Astrocyte (in vitro differentiated cells and primary cell): Measurements from ENCODE around the gene DPPA5. TPM values are rescaled to one million over a fixed set of nuclear protein-coding genes. Genes with fewer than 3 reads are reported as not detected.

Experiments
- DNase-seq: peaks from one replicate; pipeline ENCODE4 v3.0.0-alpha.2; 2010; ENCODE audit warnings: low read depth
- FAIRE-seq: peaks from 2 replicates; lab custom pipeline; 2011; peaks lifted over from hg19 to GRCh38; lab: Jason Lieb, UNC
- H2AFZ ChIP-seq: 2 replicates; pipeline ENCODE4 v1.6.0; 2012; ENCODE audit warnings: low read depth, low read length, inconsistent platforms
- H3K27ac ChIP-seq: 2 replicates; pipeline ENCODE4 v1.5.1; 2011; ENCODE audit warnings: low read depth, low read length, inconsistent platforms
- H3K27me3 ChIP-seq: 2 replicates; pipeline ENCODE4 v1.6.0; 2011; ENCODE audit warnings: low read length, inconsistent platforms; ENCODE audit not compliant: insufficient read depth
- H3K36me3 ChIP-seq: 2 replicates; pipeline ENCODE4 v1.5.1; 2011; ENCODE audit warnings: low read length, inconsistent platforms; ENCODE audit not compliant: insufficient read depth
- H3K4me1 ChIP-seq: 2 replicates; pipeline ENCODE4 v1.5.1; 2011; ENCODE audit warnings: low read length, inconsistent platforms; ENCODE audit not compliant: insufficient read depth
- H3K4me2 ChIP-seq: 2 replicates; pipeline ENCODE4 v1.6.0; 2012; ENCODE audit warnings: low read length, inconsistent platforms
- H3K4me3 ChIP-seq: 2 replicates; pipeline ENCODE4 v1.5.1; 2011; ENCODE audit warnings: low read depth, mild to moderate bottlenecking, low read length, inconsistent platforms; ENCODE audit not compliant: insufficient read depth
- H3K79me2 ChIP-seq: 2 replicates; pipeline ENCODE4 v1.6.0; 2012; ENCODE audit warnings: mild to moderate bottlenecking, low read length, inconsistent platforms; ENCODE audit not compliant: insufficient read depth
- H3K9ac ChIP-seq: 2 replicates; pipeline ENCODE4 v1.6.0; 2012; ENCODE audit warnings: mild to moderate bottlenecking, low read length, inconsistent platforms
- H3K9me3 ChIP-seq: 2 replicates; pipeline ENCODE4 v1.5.1; 2012; ENCODE audit warnings: low read depth, mild to moderate bottlenecking, low read length, inconsistent platforms; ENCODE audit not compliant: insufficient read depth
- H4K20me1 ChIP-seq: 2 replicates; pipeline ENCODE4 v1.6.0; 2012; ENCODE audit warnings: low read length, inconsistent platforms; ENCODE audit not compliant: insufficient read depth
- H3K27ac Mint-ChIP-seq: one replicate; pipeline ENCODE4 v1.8.0; 2021; ENCODE audit warnings: mild to moderate bottlenecking, mixed read lengths; ENCODE audit not compliant: unreplicated experiment
- H3K27me3 Mint-ChIP-seq: one replicate; pipeline ENCODE4 v1.8.0; 2021; ENCODE audit warnings: low read depth, mixed read lengths; ENCODE audit not compliant: unreplicated experiment
- H3K36me3 Mint-ChIP-seq: one replicate; pipeline ENCODE4 v1.8.0; 2021; ENCODE audit warnings: low read depth, mixed read lengths; ENCODE audit not compliant: unreplicated experiment
- H3K4me1 Mint-ChIP-seq: one replicate; pipeline ENCODE4 v1.8.0; 2021; ENCODE audit warnings: low read depth, mixed read lengths; ENCODE audit not compliant: unreplicated experiment
- H3K4me3 Mint-ChIP-seq: one replicate; pipeline ENCODE4 v1.8.0; 2021; ENCODE audit warnings: mild to moderate bottlenecking, moderate library complexity, mixed read lengths; ENCODE audit not compliant: unreplicated experiment
- H3K9me3 Mint-ChIP-seq: one replicate; pipeline ENCODE4 v1.8.0; 2021; ENCODE audit warnings: mild to moderate bottlenecking, mixed read lengths; ENCODE audit not compliant: unreplicated experiment
- CTCF ChIP-seq: IDR thresholded peaks from 2 replicates; pipeline ENCODE4 v1.5.1; 2011; ENCODE audit warnings: low read depth, mild to moderate bottlenecking, inconsistent platforms, low read length, moderate library complexity; ENCODE audit not compliant: insufficient read depth
- EZH2 ChIP-seq: IDR thresholded peaks from 2 replicates; pipeline ENCODE4 v1.6.1; 2012; ENCODE audit warnings: mild to moderate bottlenecking, low read length, inconsistent platforms; ENCODE audit not compliant: insufficient read depth
- total RNA-seq: library from RNA; stranded (reverse); gene quantifications from 2 replicates; pipeline ENCODE4 v1.2.1, GENCODE V29; 2021

Gene DPPA5
- total RNA-seq, 1 donor from 2014 or later = not detected

DNA sequence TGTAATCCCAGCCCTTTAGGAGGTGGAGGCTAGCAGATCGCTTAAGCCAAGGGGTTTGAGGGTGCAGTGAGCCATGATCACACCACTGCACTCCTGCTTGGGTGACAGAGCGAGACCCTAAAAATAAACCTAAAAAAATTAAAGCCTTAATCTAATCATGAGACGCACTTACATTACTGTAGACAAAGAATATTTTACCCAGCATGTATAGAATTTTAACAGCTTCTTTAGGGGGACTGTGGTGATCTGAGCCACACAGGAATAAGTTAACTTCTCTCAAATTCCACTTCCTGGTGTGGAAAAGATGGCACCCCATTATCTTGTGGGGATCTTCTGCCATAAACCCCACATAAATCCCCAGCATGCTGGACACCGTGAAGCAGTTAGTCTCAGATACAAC is 17.9 kb upstream of the DPPA5 start:
- no peaks in the 10 kb centered on the region for H3K4me1 Mint-ChIP-seq
- H4K20me1 ChIP-seq = no peaks in the 10 kb centered on the region
- no peak overlapping the region for H3K27ac ChIP-seq
- H3K36me3 Mint-ChIP-seq = no peaks in the 10 kb centered on the region
- H2AFZ ChIP-seq = no peak overlapping the region
- H3K27me3 Mint-ChIP-seq = peaks cover 4% of the 10 kb centered on the region
- H3K27ac Mint-ChIP-seq = no peak overlapping the region
- H3K4me3 ChIP-seq = no peak overlapping the region
- TF ChIP-seq EZH2 = no peak
- TF ChIP-seq CTCF = no peak
- H3K36me3 ChIP-seq = no peaks in the 10 kb centered on the region
- H3K4me2 ChIP-seq = no peak overlapping the region
- DNase-seq (no peak), FAIRE-seq (no peak)
- H3K79me2 ChIP-seq = no peaks in the 10 kb centered on the region
- no peaks in the 10 kb centered on the region for H3K4me1 ChIP-seq
- H3K9me3 Mint-ChIP-seq = peaks cover 3% of the 10 kb centered on the region
- H3K27me3 ChIP-seq = no peaks in the 10 kb centered on the region
- H3K4me3 Mint-ChIP-seq = no peak overlapping the region
- H3K9ac ChIP-seq = no peak overlapping the region
- H3K9me3 ChIP-seq = no peaks in the 10 kb centered on the region

DNA sequence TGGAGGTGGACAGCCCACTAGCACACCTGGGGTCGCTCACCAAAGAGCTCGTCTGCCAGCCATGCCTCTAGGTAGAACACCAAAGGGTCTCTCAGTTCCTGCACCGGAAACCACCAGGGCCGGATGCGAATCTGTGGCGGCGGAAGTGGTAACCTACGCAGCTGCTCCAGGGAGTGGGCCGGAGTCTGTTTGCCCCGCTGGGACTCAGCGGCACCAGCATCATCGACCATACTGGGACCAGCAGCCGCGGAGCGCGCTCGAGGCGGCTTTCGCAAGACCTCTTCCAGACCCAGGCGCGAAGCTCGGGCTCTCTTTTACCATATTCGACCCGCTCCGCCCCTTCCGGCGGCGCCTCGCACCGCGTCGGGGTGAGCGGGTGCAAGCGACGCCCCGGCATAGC is 15.5 kb upstream of the DPPA5 start, which contains the start of gene OOEP:
OOEP (minus strand) TSS at position 335 of the 400 bp plus-strand sequence; CDS start at position 230, 105 bp downstream.
- H3K4me3 ChIP-seq = no peak within 1 kb of the TSS
- H3K9me3 Mint-ChIP-seq = peaks cover 3% of the 10 kb centered on the region
- H3K27me3 ChIP-seq = no peaks in the 10 kb centered on the region
- H3K27ac Mint-ChIP-seq = no peak within 1 kb of the TSS
- H3K4me2 ChIP-seq = no peak within 1 kb of the TSS
- H3K27me3 Mint-ChIP-seq = peaks cover 4% of the 10 kb centered on the region
- H3K27ac ChIP-seq = no peak within 1 kb of the TSS
- H3K36me3 Mint-ChIP-seq = no peaks in the 10 kb centered on the region
- no peaks in the 10 kb centered on the region for H4K20me1 ChIP-seq
- DNase-seq (no peak), FAIRE-seq (no peak)
- no peak for TF ChIP-seq CTCF
- TF ChIP-seq EZH2 = no peak
- H3K4me1 Mint-ChIP-seq = no peaks in the 10 kb centered on the region
- no peaks in the 10 kb centered on the region for H3K79me2 ChIP-seq
- H3K36me3 ChIP-seq = no peaks in the 10 kb centered on the region
- no peaks in the 10 kb centered on the region for H3K4me1 ChIP-seq
- H2AFZ ChIP-seq = no peak within 1 kb of the TSS
- H3K9me3 ChIP-seq = no peaks in the 10 kb centered on the region
- no peak within 1 kb of the TSS for H3K9ac ChIP-seq
- H3K4me3 Mint-ChIP-seq = no peak within 1 kb of the TSS

DNA sequence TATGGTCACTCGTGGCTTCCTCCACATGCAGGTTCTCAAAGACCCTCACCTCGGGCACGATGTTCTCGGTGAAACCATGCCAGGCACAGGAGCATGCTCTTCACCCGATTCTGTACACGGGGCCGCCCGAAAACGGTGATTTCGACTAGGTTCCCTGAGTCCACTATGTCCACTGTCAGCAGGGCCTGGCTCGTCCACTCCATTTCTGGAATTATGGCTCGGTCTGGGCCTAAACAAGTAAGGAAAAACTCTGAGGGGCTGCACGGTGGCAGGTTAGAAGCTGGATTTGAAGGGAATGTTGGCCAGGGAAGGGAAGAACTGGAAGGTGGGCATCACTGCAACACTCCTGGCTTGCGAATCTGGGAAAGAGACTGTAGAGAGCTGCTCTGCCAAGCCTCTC is 15.1 kb upstream of the DPPA5 start:
- Histone ChIP-seq H4K20me1 (no peaks in the 10 kb centered on the region), H3K9ac (no peak overlapping the region), H3K4me1 (no peaks in the 10 kb centered on the region), H3K4me3 (no peak overlapping the region), H3K9me3 (no peaks in the 10 kb centered on the region), H3K27me3 (no peaks in the 10 kb centered on the region), H3K4me2 (no peak overlapping the region), H3K27ac (no peak overlapping the region), H2AFZ (no peak overlapping the region), H3K79me2 (no peaks in the 10 kb centered on the region), H3K36me3 (no peaks in the 10 kb centered on the region)
- DNase-seq (no peak), FAIRE-seq (no peak)
- no peak overlapping the region for H3K4me3 Mint-ChIP-seq
- TF ChIP-seq EZH2 (no peak), CTCF (no peak)
- H3K9me3 Mint-ChIP-seq = peaks cover 3% of the 10 kb centered on the region
- H3K36me3 Mint-ChIP-seq = no peaks in the 10 kb centered on the region
- no peak overlapping the region for H3K27ac Mint-ChIP-seq
- H3K4me1 Mint-ChIP-seq = no peaks in the 10 kb centered on the region
- peaks cover 4% of the 10 kb centered on the region for H3K27me3 Mint-ChIP-seq
